Measurements from ENCODE around the gene DYRK1B. TPM values are rescaled to one million over a fixed set of nuclear protein-coding genes. Genes with fewer than 3 reads are reported as not detected.

Gene DYRK1B
- total RNA-seq (2022; extraction: Qiagen RNA extraction): 19.3 to 23.3 TPM (median 20.8 TPM) in 5 replicates

GRCh38 chr19:39833464-39834286 lies at the start of gene DYRK1B:
Gene DYRK1B (minus strand): TSS chr19:39834162. CDS start chr19:39831867, 2,295 bp downstream.

GRCh38 chr19:39845933-39846677 lies 12.1 kb upstream of the DYRK1B start, which contains the start of gene FBL:
Gene FBL (minus strand): TSS chr19:39846379. CDS start chr19:39846300, 79 bp downstream.

GRCh38 chr19:39778763-39779162 lies 55.2 kb downstream of the DYRK1B start, which contains the start of gene LEUTX:
Gene LEUTX (plus strand): TSS chr19:39778854. CDS start chr19:39778921, 67 bp downstream.

Other genes starting within 250 kb of the DYRK1B start
- gene LGALS13, start 231.6 kb downstream of the DYRK1B start, total RNA-seq (2022; extraction: Qiagen RNA extraction): not detected in 5 replicates
- gene LGALS16, start 178.2 kb downstream of the DYRK1B start, total RNA-seq (2022; extraction: Qiagen RNA extraction): not detected in 5 replicates
- gene LGALS14, start 129.7 kb downstream of the DYRK1B start, total RNA-seq (2022; extraction: Qiagen RNA extraction): not detected in 5 replicates
- 0.23 TPM in 1 of 5 replicates, not detected in the others for gene CLC, start 96.1 kb downstream of the DYRK1B start, total RNA-seq (2022; extraction: Qiagen RNA extraction)
- gene LEUTX, start 55.3 kb downstream of the DYRK1B start, total RNA-seq (2022; extraction: Qiagen RNA extraction): not detected in 5 replicates
- gene FBL, start 12.2 kb upstream of the DYRK1B start, total RNA-seq (2022; extraction: Qiagen RNA extraction): 593 to 734 TPM (median 701 TPM) in 5 replicates
- 0.52 to 1.2 TPM (median 0.68 TPM) in 5 replicates for gene FCGBP, start 100.5 kb upstream of the DYRK1B start, total RNA-seq (2022; extraction: Qiagen RNA extraction)
- gene PSMC4, start 137.0 kb upstream of the DYRK1B start, total RNA-seq (2022; extraction: Qiagen RNA extraction): 259 to 297 TPM (median 277 TPM) in 5 replicates
- gene ZNF546, start 162.9 kb upstream of the DYRK1B start, total RNA-seq (2022; extraction: Qiagen RNA extraction): 2.0 to 2.3 TPM (median 2.2 TPM) in 5 replicates
- gene ZNF780B, start 222.1 kb upstream of the DYRK1B start, total RNA-seq (2022; extraction: Qiagen RNA extraction): 5.2 to 6.8 TPM (median 6.0 TPM) in 5 replicates

Data from A549 treated with AZD2906 at 1 μM for 4 hours (cell line).